H9 (cell line): ENCODE measurements around the gene AKAP11. TPM values are rescaled to one million over a fixed set of nuclear protein-coding genes. Genes with fewer than 3 reads are reported as not detected.

Experiments
- DNase-seq: peaks from one replicate; pipeline ENCODE4 v3.0.0-alpha.2; 2017
- H2AFZ ChIP-seq: one replicate; pipeline ENCODE4 v1.6.1; 2013; ENCODE audit warnings: mild to moderate bottlenecking, low read length, control low read depth, moderate library complexity
- H2AK5ac ChIP-seq: 2 replicates; pipeline ENCODE4 v1.6.1; 2013; ENCODE audit warnings: low read length, control low read depth, mixed read lengths; ENCODE audit not compliant: insufficient read length
- H2BK120ac ChIP-seq: one replicate; pipeline ENCODE4 v1.6.1; 2013; ENCODE audit warnings: low read depth, mild to moderate bottlenecking, low read length, control low read depth, inconsistent platforms; ENCODE audit not compliant: poor library complexity, severe bottlenecking
- H2BK12ac ChIP-seq: 2 replicates; pipeline ENCODE4 v1.6.1; 2013; ENCODE audit warnings: low read length, control low read depth, mixed read lengths, low read depth; ENCODE audit not compliant: insufficient read length
- H2BK15ac ChIP-seq: 2 replicates; pipeline ENCODE4 v1.6.1; 2013; ENCODE audit warnings: low read depth, low read length, control low read depth
- H2BK20ac ChIP-seq: one replicate; pipeline ENCODE4 v1.6.1; 2013; ENCODE audit warnings: low read depth, mild to moderate bottlenecking, low read length, control low read depth, inconsistent platforms; ENCODE audit not compliant: poor library complexity, severe bottlenecking
- H2BK5ac ChIP-seq: 2 replicates; pipeline ENCODE4 v1.6.1; 2013; ENCODE audit warnings: low read length, control low read depth, mixed read lengths; ENCODE audit not compliant: insufficient read length
- H3K14ac ChIP-seq: 2 replicates; pipeline ENCODE4 v1.6.1; 2013; ENCODE audit warnings: low read length, control low read depth; ENCODE audit not compliant: insufficient read depth
- H3K18ac ChIP-seq: 2 replicates; pipeline ENCODE4 v1.6.1; 2013; ENCODE audit warnings: low read depth, mild to moderate bottlenecking, mixed read lengths, low read length, control low read depth; ENCODE audit not compliant: insufficient read length
- H3K23ac ChIP-seq: 2 replicates; pipeline ENCODE4 v1.6.1; 2013; ENCODE audit warnings: low read length, control low read depth, mixed read lengths, low read depth; ENCODE audit not compliant: insufficient read length
- H3K23me2 ChIP-seq: 2 replicates; pipeline ENCODE4 v1.6.1; 2013; ENCODE audit warnings: low read depth, mild to moderate bottlenecking, mixed read lengths, low read length, control low read depth; ENCODE audit not compliant: insufficient read length, poor library complexity, severe bottlenecking
- H3K27ac ChIP-seq: 2 replicates; pipeline ENCODE4 v1.5.1; 2013; ENCODE audit warnings: low read length, control low read depth, mixed read lengths, low read depth; ENCODE audit not compliant: insufficient read length
- H3K27me3 ChIP-seq: 2 replicates; pipeline ENCODE4 v1.6.1; 2013; ENCODE audit warnings: low read length, control low read depth, inconsistent platforms; ENCODE audit not compliant: insufficient read depth
- H3K4ac ChIP-seq: 2 replicates; pipeline ENCODE4 v1.6.1; 2013; ENCODE audit warnings: low read depth, mild to moderate bottlenecking, control low read depth, inconsistent platforms, low read length, moderate library complexity
- H3K4me1 ChIP-seq: 2 replicates; pipeline ENCODE4 v1.6.1; 2013; ENCODE audit warnings: low read length, control low read depth, inconsistent platforms; ENCODE audit not compliant: insufficient read depth
- H3K4me2 ChIP-seq: 2 replicates; pipeline ENCODE4 v1.6.1; 2013; ENCODE audit warnings: low read length, control low read depth, mixed read lengths; ENCODE audit not compliant: insufficient read length, insufficient read depth
- H3K56ac ChIP-seq: 2 replicates; pipeline ENCODE4 v1.6.1; 2013; ENCODE audit warnings: low read depth, mild to moderate bottlenecking, mixed read lengths, low read length, control low read depth; ENCODE audit not compliant: insufficient read length
- H3K79me1 ChIP-seq: 2 replicates; pipeline ENCODE4 v1.6.1; 2013; ENCODE audit warnings: low read depth, mild to moderate bottlenecking, moderate library complexity, low read length, control low read depth, inconsistent platforms; ENCODE audit not compliant: insufficient read depth, poor library complexity, severe bottlenecking
- H3K79me2 ChIP-seq: 2 replicates; pipeline ENCODE4 v1.6.1; 2013; ENCODE audit warnings: low read length, control low read depth, inconsistent platforms; ENCODE audit not compliant: insufficient read depth
- H3K9ac ChIP-seq: 2 replicates; pipeline ENCODE4 v1.6.1; 2013; ENCODE audit warnings: low read length, control low read depth, mixed read lengths; ENCODE audit not compliant: insufficient read length; ENCODE audit errors: extremely low read depth
- H3K9me3 ChIP-seq: one replicate; pipeline ENCODE4 v1.6.1; 2013; ENCODE audit warnings: low read depth, low read length, inconsistent platforms; ENCODE audit not compliant: control insufficient read depth
- H3T11ph ChIP-seq: one replicate; pipeline ENCODE4 v1.6.1; 2013; ENCODE audit warnings: mild to moderate bottlenecking, low read length, control low read depth, inconsistent platforms
- H4K20me1 ChIP-seq: one replicate; pipeline ENCODE4 v1.6.1; 2013; ENCODE audit not compliant: control insufficient read depth, insufficient read length, insufficient read depth
- H4K5ac ChIP-seq: 2 replicates; pipeline ENCODE4 v1.6.1; 2013; ENCODE audit warnings: low read depth, mild to moderate bottlenecking, mixed read lengths, low read length, control low read depth; ENCODE audit not compliant: insufficient read length
- H4K8ac ChIP-seq: replicated peaks from 2 replicates; pipeline ENCODE4 v1.6.1; 2013; ENCODE audit warnings: low read length, control low read depth, mixed read lengths, low read depth; ENCODE audit not compliant: insufficient read length
- H4K91ac ChIP-seq: 2 replicates; pipeline ENCODE4 v1.6.1; 2013; ENCODE audit warnings: low read depth, mild to moderate bottlenecking, moderate library complexity, mixed read lengths, low read length, control low read depth; ENCODE audit not compliant: insufficient read length
- H3K27ac Mint-ChIP-seq, 3 experiments: 2 replicates in 2 of 3; 3 replicates in 1 of 3; pipeline ENCODE4 v1.8.0; 2020 to 2021; ENCODE audit warnings: mixed read lengths in 3 of 3, mild to moderate bottlenecking in 1 of 3, moderate library complexity in 1 of 3
- H3K27me3 Mint-ChIP-seq: 2 replicates; pipeline ENCODE4 v1.8.0; 2021; ENCODE audit warnings: low read depth, mild to moderate bottlenecking, moderate library complexity, mixed read lengths
- H3K36me3 Mint-ChIP-seq, 3 experiments: 2 replicates in 2 of 3; 3 replicates in 1 of 3; pipeline ENCODE4 v1.8.0; 2020 to 2021; ENCODE audit warnings: low read depth in 3 of 3, mixed read lengths in 3 of 3; ENCODE audit not compliant: insufficient read depth in 1 of 3
- H3K4me1 Mint-ChIP-seq, 2 experiments: 2 replicates each; pipeline ENCODE4 v1.8.0; 2020; ENCODE audit warnings: mixed read lengths in 2 of 2
- H3K4me3 Mint-ChIP-seq, 2 experiments: 2 replicates in 1 of 2; 3 replicates in 1 of 2; pipeline ENCODE4 v1.8.0; 2020 to 2021; ENCODE audit warnings: mild to moderate bottlenecking in 2 of 2, mixed read lengths in 2 of 2, moderate library complexity in 1 of 2
- H3K9me3 Mint-ChIP-seq, 2 experiments: 2 replicates in 1 of 2; 3 replicates in 1 of 2; pipeline ENCODE4 v1.8.0; 2020; ENCODE audit warnings: mild to moderate bottlenecking in 2 of 2, mixed read lengths in 2 of 2, moderate library complexity in 1 of 2
- CTCF ChIP-seq: fragments of 200-600 bp; sonication (generic); conservative IDR thresholded peaks from 3 replicates; pipeline ENCODE4 v1.8.0; 2021; ENCODE audit warnings: antibody characterized with exemption, mild to moderate bottlenecking
- WGBS: extraction: QIAGEN DNeasy Blood & Tissue Kit; methylation state at CpG from one replicate; pipeline ENCODE4 v1.1.7; 2013; ENCODE audit warnings: missing lambda C conversion rate, low lambda C conversion rate, mixed read lengths; ENCODE audit not compliant: insufficient read length; ENCODE audit errors: extremely low coverage; 5-methylcytosine and 5-hydroxymethylcytosine counted together
- total RNA-seq: library from RNA; stranded (reverse); gene quantifications from 2 replicates; pipeline ENCODE4 v1.2.1, GENCODE V29; 2021

AKAP11 gene
- total RNA-seq, 1 experiment from 2014 or later, result 20.5 TPM

- WGBS, result no CpG with 5 or more reads among the region's 2 CpGs
- no peak overlapping the region for H2AFZ ChIP-seq
- H3K23me2 ChIP-seq, result no peaks in the 10 kb centered on the region
- no peak for TF ChIP-seq CTCF
- H3K79me1 ChIP-seq, result no peaks in the 10 kb centered on the region
- no peaks in the 10 kb centered on the region for H3K9me3 Mint-ChIP-seq
- no peaks in the 10 kb centered on the region for H3K9me3 ChIP-seq
- no peak overlapping the region for H3K14ac ChIP-seq
- no peak overlapping the region for H3K27ac ChIP-seq
- H3K4me1 ChIP-seq, result peaks cover 3% of the 10 kb centered on the region; the same call in 1 of the 2 replicates
- H3K18ac ChIP-seq, result no peak overlapping the region
- H3K9ac ChIP-seq, result no peak overlapping the region
- no peak overlapping the region for H3K56ac ChIP-seq
- H3K79me2 ChIP-seq, result no peaks in the 10 kb centered on the region; the same call in 1 of the 2 replicates
- H3K23ac ChIP-seq, result no peak overlapping the region
- H3K4me1 Mint-ChIP-seq, result peaks cover 17 to 25% of the 10 kb centered on the region in 2 experiments
- no peak overlapping the region for H4K91ac ChIP-seq
- no peak overlapping the region for H2BK12ac ChIP-seq
- no peaks in the 10 kb centered on the region for H3K27me3 ChIP-seq
- H2BK5ac ChIP-seq, result no peak overlapping the region
- H3K4ac ChIP-seq, result no peak overlapping the region
- H4K20me1 ChIP-seq, result no peaks in the 10 kb centered on the region
- no peak overlapping the region for H2BK15ac ChIP-seq
- no peak overlapping the region for H3T11ph ChIP-seq
- H2AK5ac ChIP-seq, result no peak overlapping the region
- no peak overlapping the region for H3K27ac Mint-ChIP-seq
- H2BK20ac ChIP-seq, result no peak overlapping the region
- H3K36me3 Mint-ChIP-seq, result no peaks in the 10 kb centered on the region
- DNase-seq, result no peak
- H2BK120ac ChIP-seq, result no peak overlapping the region
- H3K4me2 ChIP-seq, result no peak overlapping the region
- no peak overlapping the region for H4K8ac ChIP-seq
- no peak overlapping the region for H3K4me3 Mint-ChIP-seq
- H4K5ac ChIP-seq, result no peak overlapping the region
- H3K27me3 Mint-ChIP-seq, result no peaks in the 10 kb centered on the region
Observed at GRCh38 chr13:42322806-42323205, 50.9 kb downstream of the AKAP11 start.
